Right lobe of liver (tissue), 6 donors: Measurements from ENCODE around the gene TMPRSS11B. TPM values are rescaled to one million over a fixed set of nuclear protein-coding genes. Genes with fewer than 3 reads are reported as not detected.
"Not testable (repeated sequence)": the region's sequence is repeated elsewhere in the genome, so short reads cannot be mapped to it uniquely, and the experiment has no call there.

Source experiments
- ATAC-seq, 4 donors: fragments of 200-7000 bp; cut with Tn5 transposase; one replicate each; pipeline ENCODE4 v1.9.1; 2020; ENCODE audit warnings: mild to moderate bottlenecking in 4 of 4, moderate library complexity in 4 of 4
- DNase-seq, 3 donors: peaks; one replicate each; pipeline ENCODE4 v3.0.0-alpha.2; 2020
- H3K27ac ChIP-seq, 3 donors: fragments of 200-600 bp; one replicate each; pipeline ENCODE4 v1.8.0; 2022
- H3K27me3 ChIP-seq, 2 donors: fragments of 200-600 bp; one replicate each; pipeline ENCODE4 v1.8.0; 2022
- H3K36me3 ChIP-seq, 4 donors: fragments of 200-600 bp; sonication (generic) in 1 of 4; one replicate each; pipeline versions ENCODE4 v1.5.1 to v1.8.0; 2017 to 2022; ENCODE audit warnings: control low read depth in 1 of 4
- H3K4me1 ChIP-seq, 4 donors: fragments of 200-600 bp; sonication (generic) in 1 of 4; one replicate each; pipeline versions ENCODE4 v1.5.1 to v1.8.0; 2017 to 2022; ENCODE audit warnings: control low read depth in 1 of 4
- H3K4me3 ChIP-seq, 3 donors: fragments of 200-600 bp; one replicate each; pipeline ENCODE4 v1.8.0; 2022
- H3K9me3 ChIP-seq, 4 donors: fragments of 200-600 bp; sonication (generic) in 1 of 4; one replicate each; pipeline versions ENCODE4 v1.5.1 to v1.8.0; 2017 to 2022; ENCODE audit warnings: control low read depth in 1 of 4
- POLR2A ChIP-seq: fragments of 450-650 bp; IDR thresholded peaks from one replicate; pipeline ENCODE4 v1.6.1; 2017; ENCODE audit warnings: antibody characterized with exemption, mild to moderate bottlenecking
- WGBS: methylation state at CpG from one replicate; pipeline ENCODE4 v1.1.6; 2018; ENCODE audit warnings: low coverage, low lambda C conversion rate; ENCODE audit not compliant: insufficient coverage; ENCODE audit errors: missing lambda C conversion rate; 5-methylcytosine and 5-hydroxymethylcytosine counted together
- intact Hi-C, 2 donors: fragments of 100-400 bp; cut with DNase I; formaldehyde crosslinking; loops; one replicate each; pipeline versions ENCODE4 v1.11.2 to v1.14.1; 2022
- total RNA-seq, 6 experiments: library from RNA; depleted of rRNA in 2 of 6; stranded (reverse); fragments of >200 nt in 2 of 6; fragmentation: NEBNext Ultra II Directional in 3 of 6; extraction: Animal tissue kit (Norgen Biotek cat#: 25700) in 3 of 6; gene quantifications; one replicate each; pipeline versions ENCODE4 v1.1.0 to v1.2.4, GENCODE V29; 2016 to 2023
- TF ChIP-seq, protein P1 (sequence below), 4 donors: fragments of 200-600 bp in 3 of 4; fragments of 450-650 bp in 1 of 4; IDR thresholded peaks; one replicate each; pipeline versions ENCODE4 v1.5.1 to v1.8.0; 2016 to 2022; ENCODE audit warnings: antibody characterized with exemption in 4 of 4, mild to moderate bottlenecking in 2 of 4
- donor health status: DM: no; HTN: yes; CAD: no.
- donor health status: DM: no; HTN: no; CAD: no.
- donor health status: DM: no; HTN: no; CAD: no.
- donor health status: DM: no; HTN: yes; CAD: no.
- donor health status: DM: no; HTN: yes; CAD: no.

The TMPRSS11B gene
- total RNA-seq, 6 experiments from 2014 or later = not detected

DNA sequence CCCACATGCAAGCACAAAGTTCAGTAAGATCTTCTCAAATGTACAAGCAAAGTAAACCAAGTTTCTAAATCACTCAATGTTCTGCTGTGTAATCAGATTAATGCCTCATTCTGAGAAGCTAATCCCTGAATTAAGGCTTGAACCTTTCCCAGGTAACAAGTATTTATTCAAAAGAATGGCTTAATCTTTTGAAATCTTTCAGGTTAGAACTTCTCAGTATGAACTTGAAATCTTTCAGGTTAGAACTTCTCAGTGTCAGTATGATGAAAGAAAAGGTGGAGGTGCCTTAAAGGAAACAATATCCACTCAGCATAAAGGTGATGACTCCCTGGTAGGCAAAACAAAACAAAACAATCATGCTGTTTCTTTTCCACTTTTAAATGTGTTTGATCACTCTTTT, 29.0 kb downstream of the TMPRSS11B start:
- DNase-seq (no peak), ATAC-seq (no peak)
- intact Hi-C loops = no loop called here

DNA sequence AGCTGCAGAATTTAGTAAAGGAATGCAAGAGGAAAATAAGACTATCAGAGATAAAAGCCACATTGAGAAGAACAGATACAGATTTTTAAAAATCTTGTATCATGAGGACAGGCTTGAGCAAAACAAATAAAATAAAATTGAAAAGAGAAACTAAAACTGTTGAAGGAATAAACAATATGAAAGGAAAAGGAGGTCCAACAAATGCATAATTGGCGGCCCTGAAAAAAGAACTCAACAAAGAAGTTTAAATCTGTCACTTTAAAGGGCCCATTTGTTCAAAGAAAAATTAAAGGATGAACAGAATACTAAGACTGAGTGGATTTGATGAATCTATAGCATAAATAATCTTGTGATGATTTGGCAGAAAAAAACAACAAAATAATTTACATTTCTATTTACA, 36.5 kb downstream of the TMPRSS11B start:
- H3K27me3 ChIP-seq = no peaks in the 10 kb centered on the region
- peaks cover 0 to 6% (median 0%) of the 10 kb centered on the region in 4 donors for H3K9me3 ChIP-seq
- no peak for DNase-seq
- no peak for ATAC-seq
- H3K36me3 ChIP-seq = no peaks in the 10 kb centered on the region
- TF ChIP-seq, protein P1, sequence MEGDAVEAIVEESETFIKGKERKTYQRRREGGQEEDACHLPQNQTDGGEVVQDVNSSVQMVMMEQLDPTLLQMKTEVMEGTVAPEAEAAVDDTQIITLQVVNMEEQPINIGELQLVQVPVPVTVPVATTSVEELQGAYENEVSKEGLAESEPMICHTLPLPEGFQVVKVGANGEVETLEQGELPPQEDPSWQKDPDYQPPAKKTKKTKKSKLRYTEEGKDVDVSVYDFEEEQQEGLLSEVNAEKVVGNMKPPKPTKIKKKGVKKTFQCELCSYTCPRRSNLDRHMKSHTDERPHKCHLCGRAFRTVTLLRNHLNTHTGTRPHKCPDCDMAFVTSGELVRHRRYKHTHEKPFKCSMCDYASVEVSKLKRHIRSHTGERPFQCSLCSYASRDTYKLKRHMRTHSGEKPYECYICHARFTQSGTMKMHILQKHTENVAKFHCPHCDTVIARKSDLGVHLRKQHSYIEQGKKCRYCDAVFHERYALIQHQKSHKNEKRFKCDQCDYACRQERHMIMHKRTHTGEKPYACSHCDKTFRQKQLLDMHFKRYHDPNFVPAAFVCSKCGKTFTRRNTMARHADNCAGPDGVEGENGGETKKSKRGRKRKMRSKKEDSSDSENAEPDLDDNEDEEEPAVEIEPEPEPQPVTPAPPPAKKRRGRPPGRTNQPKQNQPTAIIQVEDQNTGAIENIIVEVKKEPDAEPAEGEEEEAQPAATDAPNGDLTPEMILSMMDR (IDR thresholded peaks at IDR 0.05) = no peak
- TF ChIP-seq POLR2A = no peak
- WGBS = 67% methylated on average over 1 of the region's 1 CpG
- no peak overlapping the region for H3K27ac ChIP-seq
- H3K4me3 ChIP-seq = no peak overlapping the region
- intact Hi-C loops = no loop called here
- H3K4me1 ChIP-seq = no peaks in the 10 kb centered on the region

More for the DNA sequence above, 29.0 kb downstream of the TMPRSS11B start:
- no peaks in the 10 kb centered on the region for H3K9me3 ChIP-seq
- no peaks in the 10 kb centered on the region for H3K27me3 ChIP-seq
- no peaks in the 10 kb centered on the region for H3K4me1 ChIP-seq
- no peak overlapping the region for H3K4me3 ChIP-seq
- H3K27ac ChIP-seq = no peak overlapping the region
- H3K36me3 ChIP-seq = no peaks in the 10 kb centered on the region
- TF ChIP-seq, protein P1 (IDR thresholded peaks at IDR 0.05) = no peak
- no peak for TF ChIP-seq POLR2A

DNA sequence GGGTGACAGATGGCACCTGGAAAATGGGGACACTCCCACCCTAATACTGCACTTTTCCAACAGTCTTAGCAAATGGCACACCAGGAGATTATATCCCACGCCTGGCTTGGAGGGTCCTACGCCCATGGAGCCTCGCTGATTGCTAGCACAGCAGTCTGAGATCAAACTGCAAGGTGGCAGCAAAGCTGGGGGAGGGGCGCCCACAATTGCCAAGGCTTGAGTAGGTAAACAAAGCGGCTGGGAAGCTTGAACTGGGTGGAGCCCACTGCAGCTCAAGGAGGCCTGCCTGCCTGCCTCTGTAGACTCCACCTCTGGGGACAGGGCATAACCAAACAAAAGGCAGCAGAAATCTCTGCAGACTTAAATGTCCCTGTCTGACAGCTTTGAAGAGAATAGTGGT, 51.2 kb downstream of the TMPRSS11B start:
- ATAC-seq, H3K27ac ChIP-seq, H3K4me1 ChIP-seq, H3K27me3 ChIP-seq, intact Hi-C loops, H3K4me3 ChIP-seq, DNase-seq, H3K36me3 ChIP-seq, H3K9me3 ChIP-seq: not testable (repeated sequence)
- WGBS = 37% methylated on average over 2 of the region's 5 CpGs

DNA sequence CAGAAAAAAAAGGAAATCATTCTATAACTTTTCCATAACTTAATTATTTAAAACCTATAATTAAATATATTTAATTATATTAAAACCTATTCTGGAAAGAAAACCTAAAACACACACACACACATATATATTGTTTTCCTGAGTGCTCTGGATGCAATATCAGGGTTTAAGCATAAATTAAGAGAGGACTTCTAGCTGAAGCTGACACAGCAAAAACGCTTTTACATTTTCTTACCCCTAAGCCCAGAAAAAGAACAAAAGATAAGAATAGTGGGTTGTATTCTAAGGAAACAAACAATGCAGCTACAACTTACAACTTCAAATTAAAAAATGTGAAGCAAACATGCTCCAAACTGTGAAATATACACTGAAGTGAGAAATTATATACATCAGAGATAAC, 52.3 kb downstream of the TMPRSS11B start:
- H3K4me1 ChIP-seq = no peaks in the 10 kb centered on the region
- DNase-seq (no peak), ATAC-seq (no peak)
- 54% methylated on average over 1 of the region's 1 CpG for WGBS
- TF ChIP-seq POLR2A = no peak
- TF ChIP-seq, protein P1 (IDR thresholded peaks at IDR 0.05) = no peak
- H3K27me3 ChIP-seq = no peaks in the 10 kb centered on the region
- no peaks in the 10 kb centered on the region for H3K9me3 ChIP-seq
- no peaks in the 10 kb centered on the region for H3K36me3 ChIP-seq
- intact Hi-C loops = no loop called here
- H3K27ac ChIP-seq = no peak overlapping the region
- no peak overlapping the region for H3K4me3 ChIP-seq

DNA sequence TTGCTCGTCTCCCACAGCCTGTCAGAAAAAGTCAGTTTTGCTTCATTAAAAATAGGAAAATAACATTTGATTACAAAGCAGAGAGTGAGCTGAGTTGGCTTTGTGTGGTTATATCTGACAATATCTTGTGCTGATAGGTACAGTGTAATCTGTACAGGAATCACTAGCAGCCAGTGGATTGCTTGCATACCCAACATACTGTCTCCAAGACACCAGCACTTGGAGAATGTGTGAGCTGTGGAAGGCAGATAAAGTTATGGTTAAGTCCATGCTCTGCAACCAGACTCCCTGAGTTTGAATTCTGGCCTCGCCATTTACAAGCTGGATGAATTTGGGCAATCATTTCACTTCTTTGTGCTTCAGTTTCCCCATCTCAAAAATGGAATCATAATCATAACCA, 58.3 kb downstream of the TMPRSS11B start:
- H3K4me1 ChIP-seq = no peaks in the 10 kb centered on the region
- DNase-seq = no peak
- H3K4me3 ChIP-seq = no peak overlapping the region
- H3K36me3 ChIP-seq = no peaks in the 10 kb centered on the region
- no peak for ATAC-seq
- H3K9me3 ChIP-seq = no peaks in the 10 kb centered on the region
- TF ChIP-seq POLR2A = no peak
- no peaks in the 10 kb centered on the region for H3K27me3 ChIP-seq
- intact Hi-C loops = no loop called here
- H3K27ac ChIP-seq = no peak overlapping the region
- WGBS = 42% methylated on average over 2 of the region's 2 CpGs

DNA sequence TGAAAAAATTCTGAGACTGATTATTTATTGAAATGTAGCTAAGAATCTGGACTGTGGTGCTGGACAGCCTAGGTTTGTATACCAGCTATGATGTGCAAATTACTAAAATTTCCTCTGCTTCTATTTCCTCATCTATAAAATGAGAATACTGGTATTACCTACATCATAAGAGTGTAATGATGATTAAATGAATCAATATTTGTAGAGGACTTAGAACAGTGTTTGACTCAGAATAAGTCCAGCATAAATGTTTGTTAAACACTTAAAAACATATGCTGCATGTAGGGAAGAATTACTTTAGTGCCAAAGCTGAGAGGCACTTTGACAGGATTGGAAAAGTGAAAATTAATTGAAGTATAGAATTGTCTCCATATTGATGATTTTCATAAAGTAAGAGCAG, 60.6 kb downstream of the TMPRSS11B start:
- intact Hi-C loops = no loop called here
- H3K9me3 ChIP-seq = no peaks in the 10 kb centered on the region
- no peak overlapping the region for H3K27ac ChIP-seq
- no peaks in the 10 kb centered on the region for H3K27me3 ChIP-seq
- H3K36me3 ChIP-seq = no peaks in the 10 kb centered on the region
- ATAC-seq (no peak), DNase-seq (no peak)
- no peak for TF ChIP-seq POLR2A
- TF ChIP-seq, protein P1 (IDR thresholded peaks at IDR 0.05) = no peak
- H3K4me3 ChIP-seq = no peak overlapping the region
- H3K4me1 ChIP-seq = no peaks in the 10 kb centered on the region
